ENCODE results near the gene CEP70. TPM values are rescaled to one million over a fixed set of nuclear protein-coding genes. Genes with fewer than 3 reads are reported as not detected.

The CEP70 gene
- total and polyA plus RNA-seq, 10 of the 15 experiments (the other 5 are each of a cell fraction or from before 2014, with no cell fraction given), result 1.4 to 9.3 (median 2.2) TPM

DNA sequence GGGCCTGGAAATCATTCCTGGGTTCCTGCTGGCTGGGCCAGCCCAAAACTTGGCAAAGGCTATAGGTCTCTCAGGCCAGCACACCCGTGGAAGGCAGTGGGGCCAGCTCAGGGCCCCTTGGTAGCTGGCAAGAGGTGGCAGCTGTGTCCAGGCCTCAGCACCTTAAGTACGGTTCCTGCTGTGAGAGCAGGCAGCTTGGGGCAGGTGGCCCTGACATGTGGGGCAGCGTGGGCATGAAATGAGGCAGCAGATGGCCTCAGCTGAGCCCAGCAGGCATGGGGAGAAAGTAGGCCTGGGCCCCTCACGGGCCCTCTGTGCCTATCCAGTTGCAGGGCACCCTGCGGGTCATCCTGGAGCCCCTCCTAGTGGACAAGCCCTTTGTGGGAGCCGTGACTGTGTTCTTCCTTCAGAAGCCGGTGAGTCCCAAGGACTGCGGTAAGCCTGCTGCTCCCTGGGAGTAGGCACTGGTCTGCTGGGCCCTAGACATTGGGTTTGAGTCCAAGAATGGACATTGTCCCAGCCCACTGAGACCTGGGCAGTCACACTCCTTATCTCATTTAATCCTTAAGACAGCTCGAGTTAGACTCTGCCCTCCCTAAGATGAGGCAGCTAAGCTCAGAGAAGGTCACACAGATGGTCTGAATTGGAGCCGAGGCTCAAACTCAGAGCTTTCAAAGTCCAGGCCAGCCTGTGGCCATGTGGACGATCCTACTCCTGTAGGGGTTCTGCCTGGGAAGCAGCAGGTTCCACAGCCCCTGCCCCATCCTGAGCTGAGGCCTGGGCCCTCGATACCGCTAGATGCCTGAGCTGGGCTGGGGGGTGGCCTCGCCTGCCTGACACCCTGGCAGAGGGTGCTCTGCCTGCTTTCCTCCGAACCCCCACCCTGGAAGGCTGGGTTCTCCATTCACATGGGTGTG, 134.2 kb downstream of the CEP70 start:
- FAIRE-seq (no peak), DNase-seq (ENCODE audit: low read depth, low spot score) (no peak)
- POLR2A ChIA-PET, result no interaction called here

More for the DNA sequence above, 134.2 kb downstream of the CEP70 start:
- TF ChIP-seq SREBF2 (IDR thresholded peaks at IDR 0.05; ENCODE audit: low read length), result no peak
- TF ChIP-seq, protein P1, sequence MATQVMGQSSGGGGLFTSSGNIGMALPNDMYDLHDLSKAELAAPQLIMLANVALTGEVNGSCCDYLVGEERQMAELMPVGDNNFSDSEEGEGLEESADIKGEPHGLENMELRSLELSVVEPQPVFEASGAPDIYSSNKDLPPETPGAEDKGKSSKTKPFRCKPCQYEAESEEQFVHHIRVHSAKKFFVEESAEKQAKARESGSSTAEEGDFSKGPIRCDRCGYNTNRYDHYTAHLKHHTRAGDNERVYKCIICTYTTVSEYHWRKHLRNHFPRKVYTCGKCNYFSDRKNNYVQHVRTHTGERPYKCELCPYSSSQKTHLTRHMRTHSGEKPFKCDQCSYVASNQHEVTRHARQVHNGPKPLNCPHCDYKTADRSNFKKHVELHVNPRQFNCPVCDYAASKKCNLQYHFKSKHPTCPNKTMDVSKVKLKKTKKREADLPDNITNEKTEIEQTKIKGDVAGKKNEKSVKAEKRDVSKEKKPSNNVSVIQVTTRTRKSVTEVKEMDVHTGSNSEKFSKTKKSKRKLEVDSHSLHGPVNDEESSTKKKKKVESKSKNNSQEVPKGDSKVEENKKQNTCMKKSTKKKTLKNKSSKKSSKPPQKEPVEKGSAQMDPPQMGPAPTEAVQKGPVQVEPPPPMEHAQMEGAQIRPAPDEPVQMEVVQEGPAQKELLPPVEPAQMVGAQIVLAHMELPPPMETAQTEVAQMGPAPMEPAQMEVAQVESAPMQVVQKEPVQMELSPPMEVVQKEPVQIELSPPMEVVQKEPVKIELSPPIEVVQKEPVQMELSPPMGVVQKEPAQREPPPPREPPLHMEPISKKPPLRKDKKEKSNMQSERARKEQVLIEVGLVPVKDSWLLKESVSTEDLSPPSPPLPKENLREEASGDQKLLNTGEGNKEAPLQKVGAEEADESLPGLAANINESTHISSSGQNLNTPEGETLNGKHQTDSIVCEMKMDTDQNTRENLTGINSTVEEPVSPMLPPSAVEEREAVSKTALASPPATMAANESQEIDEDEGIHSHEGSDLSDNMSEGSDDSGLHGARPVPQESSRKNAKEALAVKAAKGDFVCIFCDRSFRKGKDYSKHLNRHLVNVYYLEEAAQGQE (IDR thresholded peaks at IDR 0.05; ENCODE audit: low read depth, low read length), result no peak
- TF ChIP-seq TCF7 (IDR thresholded peaks at IDR 0.05; ENCODE audit: borderline replicate concordance), result no peak
- TF ChIP-seq POLR2A (IDR thresholded peaks at IDR 0.05; ENCODE audit: low read depth, low read length), result no peak
- TF ChIP-seq KAT2A (conservative IDR thresholded peaks at IDR 0.05; ENCODE audit: control insufficient read depth, low read depth, low read length), result no peak
- Histone ChIP-seq H2AFZ (ENCODE audit: control insufficient read depth, low read depth, low read length) (no peak overlapping the region), H3K27ac (ENCODE audit: control insufficient read depth, insufficient read depth) (no peak overlapping the region), H3K4me3 (no peak overlapping the region), H3K79me2 (ENCODE audit: control insufficient read depth, insufficient read depth, low read length) (no peaks in the 10 kb centered on the region), H3K27me3 (replicated peaks in 1 of 2; ENCODE audit: control insufficient read depth in 2 of 2, insufficient read depth in 2 of 2, low read length in 1 of 2) (no peaks in the 10 kb centered on the region; a peak in 2 of 4 replicates), H3K9me3 (replicated peaks; ENCODE audit: control insufficient read depth, insufficient read depth, low read length) (no peaks in the 10 kb centered on the region), H3K4me1 (ENCODE audit: control insufficient read depth, insufficient read depth, low read length) (no peaks in the 10 kb centered on the region), H3K9ac (ENCODE audit: control insufficient read depth, insufficient read depth, low read length) (no peak overlapping the region), H3K36me3 (ENCODE audit: control insufficient read depth in 2 of 2, insufficient read depth in 2 of 2, low read length in 1 of 2) (no peaks in the 10 kb centered on the region), H3K4me2 (ENCODE audit: control insufficient read depth, insufficient read depth) (no peak overlapping the region), H4K20me1 (ENCODE audit: control insufficient read depth, insufficient read depth) (no peaks in the 10 kb centered on the region)
- ChIA-PET SMC1A (ENCODE audit: uncharacterized antibody, unreplicated experiment) (no interaction called here), RAD21 (ENCODE audit: unreplicated experiment) (interaction anchor here (0.6 to 0.8 kb wide), 2 partner anchors 454 to 497 kb away, joined by 3 read pairs; no protein-coding TSS in a partner anchor), CTCF (no interaction called here)
- in situ Hi-C loops (cut with MboI), result no loop called here
- ATAC-seq, result no peak
- no TSS peak for BruUV-seq (replicated peaks)
- WGBS (ENCODE audit: insufficient coverage, insufficient replicate concordance, low lambda C conversion rate, missing lambda C conversion rate), result 32% methylated on average over 15 of the region's 15 CpGs
- intact Hi-C loops (cut with micrococcal nuclease; ENCODE audit: unreplicated experiment), result no loop called here

All from GM12878 (cell line).